H1 (cell line): ENCODE measurements around the gene TLK1. TPM values are rescaled to one million over a fixed set of nuclear protein-coding genes. Genes with fewer than 3 reads are reported as not detected.

Experiments used
- CTCF ChIA-PET: fragments of 300-600 bp; sonication (Branson Sonifier 250); formaldehyde crosslinking; loops from one replicate; lab custom pipeline; 2021; ENCODE audit not compliant: partially characterized antibody; lab: Charles Lee
- POLR2A ChIA-PET: fragments of 300-600 bp; sonication (Branson Sonifier 250); formaldehyde crosslinking; loops from one replicate; lab custom pipeline; 2021; ENCODE audit warnings: inconsistent platforms; ENCODE audit not compliant: partially characterized antibody; lab: Charles Lee
- DNase-seq, 2 experiments: peaks; one replicate each; pipeline versions ENCODE4 v3.0.0 to v3.0.0-alpha.2; 2010 to 2022; ENCODE audit warnings: low spot score in 2 of 2, low read depth in 1 of 2, mixed read lengths in 1 of 2
- FAIRE-seq: peaks from 2 replicates; lab custom pipeline; 2011; peaks lifted over from hg19 to GRCh38; lab: Jason Lieb, UNC
- H2AFZ ChIP-seq: 2 replicates; pipeline ENCODE4 v1.8.1; 2012; ENCODE audit warnings: low read length, inconsistent platforms
- H2AK5ac ChIP-seq: 2 replicates; pipeline ENCODE4 v1.6.1; 2013; ENCODE audit warnings: low read depth, low read length
- H2BK120ac ChIP-seq: replicated peaks from 2 replicates; pipeline ENCODE3; 2013; ENCODE audit warnings: low read depth, low read length, inconsistent platforms
- H2BK12ac ChIP-seq: 2 replicates; pipeline ENCODE4 v1.6.1; 2013; ENCODE audit warnings: low read depth, low read length
- H2BK15ac ChIP-seq: 2 replicates; pipeline ENCODE4 v1.6.1; 2013; ENCODE audit warnings: low read length
- H2BK20ac ChIP-seq: 2 replicates; pipeline ENCODE4 v1.6.1; 2013; ENCODE audit warnings: low read length
- H2BK5ac ChIP-seq: 2 replicates; pipeline ENCODE4 v1.6.1; 2013; ENCODE audit warnings: low read depth, low read length
- H3K14ac ChIP-seq: 2 replicates; pipeline ENCODE4 v1.6.1; 2013; ENCODE audit warnings: inconsistent platforms; ENCODE audit not compliant: insufficient read length
- H3K18ac ChIP-seq: 2 replicates; pipeline ENCODE4 v1.6.1; 2013; ENCODE audit warnings: low read length; ENCODE audit errors: extremely low read depth
- H3K23ac ChIP-seq: 2 replicates; pipeline ENCODE4 v1.6.1; 2013; ENCODE audit warnings: inconsistent platforms; ENCODE audit not compliant: insufficient read length
- H3K23me2 ChIP-seq: 2 replicates; pipeline ENCODE4 v1.6.1; 2013; ENCODE audit warnings: low read depth, low read length
- H3K27ac ChIP-seq: 2 replicates; pipeline ENCODE4 v1.6.1; 2011; ENCODE audit warnings: low read depth, low read length, inconsistent platforms
- H3K27me3 ChIP-seq, 4 experiments: replicated peaks in 1 of 4; 1 replicate in 1 of 4; 2 replicates in 3 of 4; pipeline versions ENCODE4 v1.6.1 to v1.8.1; 2011 to 2013; ENCODE audit warnings: low read length in 3 of 4, mild to moderate bottlenecking in 3 of 4, inconsistent platforms in 2 of 4, mixed read lengths in 2 of 4, moderate library complexity in 1 of 4; ENCODE audit not compliant: control insufficient read depth in 3 of 4, insufficient read depth in 3 of 4; ENCODE audit errors: extremely low read depth in 1 of 4
- H3K36me3 ChIP-seq, 4 experiments: 2 replicates each; pipeline versions ENCODE4 v1.6.1 to v1.8.1; 2011 to 2013; ENCODE audit warnings: mild to moderate bottlenecking in 4 of 4, low read length in 3 of 4, moderate library complexity in 2 of 4, control low read depth in 1 of 4, inconsistent platforms in 1 of 4; ENCODE audit not compliant: insufficient read depth in 4 of 4, control insufficient read depth in 2 of 4
- H3K4ac ChIP-seq: replicated peaks from 2 replicates; pipeline ENCODE3; 2013; ENCODE audit warnings: low read length, low read depth, mixed read lengths, inconsistent platforms; ENCODE audit not compliant: insufficient read length
- H3K4me1 ChIP-seq, 4 experiments: replicated peaks in 1 of 4; 1 replicate in 1 of 4; 2 replicates in 3 of 4; pipeline versions ENCODE4 v1.6.1 to v1.8.1; 2011 to 2013; ENCODE audit warnings: low read length in 3 of 4, inconsistent platforms in 2 of 4, mixed read lengths in 1 of 4; ENCODE audit not compliant: insufficient read depth in 4 of 4, control insufficient read depth in 3 of 4
- H3K4me2 ChIP-seq, 2 experiments: 2 replicates each; pipeline versions ENCODE4 v1.6.1 to v1.8.1; 2011 to 2013; ENCODE audit warnings: low read depth in 2 of 2, low read length in 2 of 2, control low read depth in 1 of 2, inconsistent platforms in 1 of 2, mild to moderate bottlenecking in 1 of 2; ENCODE audit not compliant: insufficient read depth in 1 of 2
- H3K4me3 ChIP-seq, 4 experiments: fragments of 200-600, 300-600 bp in 1 of 4; sonication (generic), shearing (Covaris generic), sonication (Bioruptor Twin) in 1 of 4; 2 replicates each; pipeline versions ENCODE4 v1.5.1 to v1.8.1; 2011 to 2016; ENCODE audit warnings: low read length in 4 of 4, low read depth in 3 of 4, control low read depth in 2 of 4, inconsistent platforms in 2 of 4, mild to moderate bottlenecking in 2 of 4, mixed read lengths in 1 of 4, moderate library complexity in 1 of 4; ENCODE audit not compliant: insufficient read depth in 2 of 4; ENCODE audit errors: extremely low read depth in 1 of 4
- H3K56ac ChIP-seq: replicated peaks from 2 replicates; pipeline ENCODE3; 2013; ENCODE audit warnings: low read depth, mild to moderate bottlenecking, mixed read lengths, low read length, inconsistent platforms; ENCODE audit not compliant: insufficient read length
- H3K79me1 ChIP-seq: 2 replicates; pipeline ENCODE4 v1.6.1; 2013; ENCODE audit warnings: low read depth, low read length, control low read depth
- H3K79me2 ChIP-seq, 2 experiments: 2 replicates each; pipeline versions ENCODE4 v1.6.1 to v1.8.1; 2012 to 2013; ENCODE audit warnings: low read length in 2 of 2, mild to moderate bottlenecking in 2 of 2, inconsistent platforms in 1 of 2; ENCODE audit not compliant: insufficient read depth in 2 of 2, control insufficient read depth in 1 of 2
- H3K9ac ChIP-seq, 4 experiments: replicated peaks in 1 of 4; 1 replicate in 1 of 4; 2 replicates in 3 of 4; pipeline versions ENCODE4 v1.6.1 to v1.8.1; 2011 to 2013; ENCODE audit warnings: low read depth in 3 of 4, low read length in 3 of 4, control low read depth in 2 of 4, mild to moderate bottlenecking in 2 of 4, moderate library complexity in 2 of 4, inconsistent platforms in 1 of 4; ENCODE audit errors: extremely low read depth in 1 of 4
- H3K9me3 ChIP-seq, 2 experiments: 2 replicates each; pipeline versions ENCODE4 v1.6.1 to v1.8.1; 2012 to 2013; ENCODE audit warnings: mild to moderate bottlenecking in 2 of 2, moderate library complexity in 2 of 2, control low read depth in 1 of 2, inconsistent platforms in 1 of 2, low read depth in 1 of 2, low read length in 1 of 2, mixed read lengths in 1 of 2; ENCODE audit not compliant: insufficient read depth in 2 of 2
- H4K20me1 ChIP-seq, 2 experiments: replicated peaks in 1 of 2; 2 replicates each; pipeline versions ENCODE3 to v1.8.1; 2011 to 2013; ENCODE audit warnings: inconsistent platforms in 2 of 2, low read length in 2 of 2, mild to moderate bottlenecking in 1 of 2; ENCODE audit not compliant: insufficient read depth in 2 of 2, control insufficient read depth in 1 of 2
- H4K5ac ChIP-seq: 2 replicates; pipeline ENCODE4 v1.6.1; 2013; ENCODE audit warnings: low read length, low read depth, mixed read lengths, inconsistent platforms; ENCODE audit not compliant: insufficient read length
- H4K8ac ChIP-seq: 2 replicates; pipeline ENCODE4 v1.8.0; 2013; ENCODE audit warnings: mild to moderate bottlenecking, moderate library complexity, low read length, inconsistent platforms; ENCODE audit not compliant: insufficient read depth; ENCODE audit errors: extremely low read depth
- H4K91ac ChIP-seq: replicated peaks from 2 replicates; pipeline ENCODE3; 2013; ENCODE audit warnings: low read length, mixed read lengths, inconsistent platforms; ENCODE audit not compliant: insufficient read length
- MAX ChIP-seq: IDR thresholded peaks from 2 replicates; pipeline ENCODE4 v1.6.1; 2012; ENCODE audit warnings: inconsistent platforms
- RNF2 ChIP-seq: fragments of 200-900, 300-1000 bp; sonication (generic); IDR thresholded peaks from 2 replicates; pipeline ENCODE4 v1.7.1; 2016; ENCODE audit warnings: borderline replicate concordance, low read depth, mild to moderate bottlenecking, antibody characterized with exemption, low read length; ENCODE audit not compliant: poor library complexity, severe bottlenecking; ENCODE audit errors: missing control alignments
- WGBS, 2 experiments: shearing (Covaris generic) in 1 of 2; methylation state at CpG; one replicate each; pipeline versions ENCODE4 v1.1.6 to v1.1.7; 2013 to 2015; ENCODE audit warnings: low lambda C conversion rate in 2 of 2, mixed read lengths in 2 of 2, inconsistent platforms in 1 of 2, low coverage in 1 of 2, missing lambda C conversion rate in 1 of 2; ENCODE audit not compliant: insufficient replicate concordance in 2 of 2, insufficient coverage in 1 of 2, insufficient read length in 1 of 2; ENCODE audit errors: extremely low coverage in 1 of 2, missing lambda C conversion rate in 1 of 2; 5-methylcytosine and 5-hydroxymethylcytosine counted together
- polyA plus RNA-seq, 7 experiments: library from polyadenylated mRNA; depleted of rRNA in 3 of 7; stranded (reverse) in 5 of 7; unstranded in 2 of 7; fragments of >200 nt in 5 of 7; fragments of 200-250 nt in 2 of 7; gene quantifications; 1 replicate in 5 of 7; 2 replicates in 1 of 7; 4 replicates in 1 of 7; pipeline versions ENCODE4 v1.2.1 to v1.2.3, GENCODE V29; 2011 to 2013; ENCODE audit warnings: missing spikeins in 2 of 7, mixed read lengths in 2 of 7
- total RNA-seq: library from RNA; stranded (reverse); fragmentation: NEBNext Ultra II Directional; extraction: Animal tissue kit (Norgen Biotek cat#: 25700); gene quantifications from 2 replicates; pipeline ENCODE4 v1.2.1, GENCODE V29; 2021

Gene TLK1
- total and polyA plus RNA-seq, 2 of the 8 experiments (the other 6 are each of a cell fraction or from before 2014, with no cell fraction given), result 11.2 to 102 TPM

GRCh38 chr2:171004363-171004762 is 156.3 kb downstream of the TLK1 start:
- H3K4me1 ChIP-seq, result no peaks in the 10 kb centered on the region
- H3K4me3 ChIP-seq, result no peak overlapping the region
- no peak overlapping the region for H3K56ac ChIP-seq
- no peak overlapping the region for H3K4me2 ChIP-seq
- no peak overlapping the region for H3K23ac ChIP-seq
- no peaks in the 10 kb centered on the region for H4K20me1 ChIP-seq
- no peak overlapping the region for H4K91ac ChIP-seq
- H2BK15ac ChIP-seq, result no peak overlapping the region
- no peaks in the 10 kb centered on the region; the same call in 1 of the 2 replicates for H3K23me2 ChIP-seq
- H2BK120ac ChIP-seq, result no peak overlapping the region
- CTCF ChIA-PET, result interaction anchor here (0.9 kb wide), 1 partner anchor 9 kb away, joined by 6 read pairs; no protein-coding TSS in a partner anchor
- H2AFZ ChIP-seq, result no peak overlapping the region
- H3K27me3 ChIP-seq, result no peaks in the 10 kb centered on the region
- H2BK20ac ChIP-seq, result no peak overlapping the region
- H3K9me3 ChIP-seq, result no peaks in the 10 kb centered on the region
- TF ChIP-seq RNF2 (no peak), MAX (no peak)
- no peak overlapping the region for H4K8ac ChIP-seq
- H4K5ac ChIP-seq, result no peak overlapping the region
- H3K79me1 ChIP-seq, result no peaks in the 10 kb centered on the region; the same call in 1 of the 2 replicates
- H3K4ac ChIP-seq, result no peak overlapping the region
- H3K18ac ChIP-seq, result no peak overlapping the region
- POLR2A ChIA-PET, result interaction anchor here (0.6 kb wide), 2 partner anchors 12 to 610 kb away, joined by 3 to 4 read pairs; no protein-coding TSS in a partner anchor
- no peak overlapping the region for H2BK5ac ChIP-seq
- no peaks in the 10 kb centered on the region; a peak in 1 of 4 replicates for H3K79me2 ChIP-seq
- H2BK12ac ChIP-seq, result no peak overlapping the region
- no peak overlapping the region for H2AK5ac ChIP-seq
- WGBS, 2 experiments, result 96% methylated on average over 2 of the region's 2 CpGs; no CpG with 5 or more reads in 1 of the 2 experiments
- no peak overlapping the region for H3K9ac ChIP-seq
- no peak overlapping the region for H3K27ac ChIP-seq
- peaks cover 6 to 38% (median 21%) of the 10 kb centered on the region in 4 experiments for H3K36me3 ChIP-seq
- FAIRE-seq (no peak), DNase-seq (no peak)
- no peak overlapping the region for H3K14ac ChIP-seq
